Measurements from ENCODE around the gene ZGPAT. TPM values are rescaled to one million over a fixed set of nuclear protein-coding genes. Genes with fewer than 3 reads are reported as not detected.

ZGPAT gene
- total RNA-seq, 1 donor from 2014 or later: 42.6 TPM

GRCh38 chr20:63690003-63690897 is 17.6 kb upstream of the ZGPAT start:
- no peaks in the 10 kb centered on the region for H3K36me3 ChIP-seq (ENCODE audit: control insufficient read depth, insufficient read depth, low read length)
- no peaks in the 10 kb centered on the region for H3K27me3 ChIP-seq (ENCODE audit: control insufficient read depth, insufficient read depth, low read length)
- TF ChIP-seq CTCF (IDR thresholded peaks at IDR 0.05; ENCODE audit: insufficient read depth, low read length, poor library complexity, severe bottlenecking): no peak
- no peak for DNase-seq (ENCODE audit: low read depth)
- H3K4me3 ChIP-seq (ENCODE audit: low read depth, low read length): no peak overlapping the region

- no peak for DNase-seq (ENCODE audit: low read depth)
- Histone ChIP-seq H3K4me3 (ENCODE audit: low read depth, low read length) (no peak overlapping the region), H3K36me3 (ENCODE audit: control insufficient read depth, insufficient read depth, low read length) (no peaks in the 10 kb centered on the region), H3K27me3 (ENCODE audit: control insufficient read depth, insufficient read depth, low read length) (no peaks in the 10 kb centered on the region)
- no peak for TF ChIP-seq CTCF (IDR thresholded peaks at IDR 0.05; ENCODE audit: insufficient read depth, low read length, poor library complexity, severe bottlenecking)
Measured at GRCh38 chr20:63690898-63691710, 16.7 kb upstream of the ZGPAT start.

- TF ChIP-seq CTCF (IDR thresholded peaks at IDR 0.05; ENCODE audit: insufficient read depth, low read length, poor library complexity, severe bottlenecking): no peak
- Histone ChIP-seq H3K27me3 (ENCODE audit: control insufficient read depth, insufficient read depth, low read length) (no peaks in the 10 kb centered on the region), H3K36me3 (ENCODE audit: control insufficient read depth, insufficient read depth, low read length) (no peaks in the 10 kb centered on the region), H3K4me3 (ENCODE audit: low read depth, low read length) (no peak overlapping the region)
- DNase-seq (ENCODE audit: low read depth): no peak
Measured at GRCh38 chr20:63691711-63692435, 16.0 kb upstream of the ZGPAT start.

- no peak overlapping the region for H3K4me3 ChIP-seq (ENCODE audit: low read depth, low read length)
- no peak for DNase-seq (ENCODE audit: low read depth)
- no peaks in the 10 kb centered on the region for H3K36me3 ChIP-seq (ENCODE audit: control insufficient read depth, insufficient read depth, low read length)
- no peaks in the 10 kb centered on the region for H3K27me3 ChIP-seq (ENCODE audit: control insufficient read depth, insufficient read depth, low read length)
- no peak for TF ChIP-seq CTCF (IDR thresholded peaks at IDR 0.05; ENCODE audit: insufficient read depth, low read length, poor library complexity, severe bottlenecking)
Measured at GRCh38 chr20:63692436-63693082, 15.3 kb upstream of the ZGPAT start.

- no peak for DNase-seq (ENCODE audit: low read depth)
- TF ChIP-seq CTCF (IDR thresholded peaks at IDR 0.05; ENCODE audit: insufficient read depth, low read length, poor library complexity, severe bottlenecking): no peak
- no peak overlapping the region for H3K4me3 ChIP-seq (ENCODE audit: low read depth, low read length)
- H3K36me3 ChIP-seq (ENCODE audit: control insufficient read depth, insufficient read depth, low read length): no peaks in the 10 kb centered on the region
- no peaks in the 10 kb centered on the region for H3K27me3 ChIP-seq (ENCODE audit: control insufficient read depth, insufficient read depth, low read length)
Measured at GRCh38 chr20:63693083-63693732, 14.6 kb upstream of the ZGPAT start.
